K562 (cell line): ENCODE results near the gene TMEM127. TPM values are rescaled to one million over a fixed set of nuclear protein-coding genes. Genes with fewer than 3 reads are reported as not detected.
A peak's percentile ranks its signal among the peaks of the same experiment; 100 is the strongest.

Source experiments
- ETV5 ChIP-seq: sonication (generic); formaldehyde crosslinking; IDR thresholded peaks from 2 replicates; pipeline ENCODE4 v1.4.0; 2020; ENCODE audit warnings: low read depth, mild to moderate bottlenecking, missing genetic modification reagents
- GTF2E2 ChIP-seq: fragments of 200-800 bp; sonication (Bioruptor generic); IDR thresholded peaks from 2 replicates; pipeline ENCODE4 v1.6.1; 2016; ENCODE audit warnings: missing genetic modification characterization, missing compliant biosample characterization
- KDM2B ChIP-seq: fragments of 250-450 bp; sonication (Bioruptor Pico); IDR thresholded peaks from 2 replicates; pipeline ENCODE4 v1.8.0; 2021; ENCODE audit warnings: mild to moderate bottlenecking, moderate library complexity
- KDM5B ChIP-seq: fragments of 200-600 bp; sonication (generic); IDR thresholded peaks from 2 replicates; pipeline ENCODE4 v1.6.1; 2012; ENCODE audit warnings: low read depth, mild to moderate bottlenecking, moderate library complexity, low read length, control low read depth, inconsistent platforms; ENCODE audit not compliant: insufficient replicate concordance
- LCOR ChIP-seq: sonication (generic); formaldehyde crosslinking; IDR thresholded peaks from 2 replicates; pipeline ENCODE4 v1.8.0; 2022; ENCODE audit warnings: mild to moderate bottlenecking, missing genetic modification reagents
- MYNN ChIP-seq, 2 experiments: sonication (generic); formaldehyde crosslinking in 1 of 2; IDR thresholded peaks; 2 replicates each; pipeline versions ENCODE4 v1.5.0 to v1.6.1; 2016 to 2020; ENCODE audit warnings: antibody characterized with exemption in 1 of 2, missing genetic modification reagents in 1 of 2
- NCOA4 ChIP-seq: fragments of 450-650 bp; IDR thresholded peaks from 2 replicates; pipeline ENCODE4 v1.6.1; 2018; ENCODE audit warnings: mild to moderate bottlenecking; ENCODE audit not compliant: partially characterized antibody
- PCBP1 ChIP-seq: fragments of 200-400 bp; formaldehyde crosslinking; IDR thresholded peaks from 2 replicates; pipeline ENCODE4 v1.6.1; 2018; ENCODE audit warnings: mild to moderate bottlenecking, low read depth, low read length; ENCODE audit not compliant: poor library complexity, severe bottlenecking
- SETDB1 ChIP-seq: IDR thresholded peaks from one replicate; pipeline ENCODE4 v1.6.1; 2012; ENCODE audit warnings: low read length, control low read depth, inconsistent platforms
- TCF7 ChIP-seq: sonication (generic); IDR thresholded peaks from 2 replicates; pipeline ENCODE4 v1.6.1; 2016; ENCODE audit warnings: antibody characterized with exemption, borderline replicate concordance
- ZNF644 ChIP-seq: fragments of 200-800 bp; sonication (Bioruptor generic); IDR thresholded peaks from 2 replicates; pipeline ENCODE4 v1.6.1; 2016; ENCODE audit warnings: low read depth, missing genetic modification characterization, missing compliant biosample characterization
- polyA plus RNA-seq, 8 experiments: library from polyadenylated mRNA; depleted of rRNA in 4 of 8; stranded (reverse) in 5 of 8; unstranded in 3 of 8; fragments of >200 nt; fragmentation: Nextera tagmentation in 2 of 8; fragmentation: Illumina TruSeq in 1 of 8; extraction: Ambion mirVana in 2 of 8; extraction: Trizol in 1 of 8; gene quantifications; 2 replicates each; pipeline versions ENCODE4 v1.2.1 to v1.2.3, GENCODE V29; 2011 to 2014; ENCODE audit warnings: inconsistent platforms in 1 of 8, missing spikeins in 1 of 8
- total RNA-seq, 7 experiments: library from RNA; depleted of rRNA in 6 of 7; stranded (reverse); fragments of >200 nt in 6 of 7; fragmentation: Illumina TruSeq in 2 of 7; extraction: Trizol in 2 of 7; gene quantifications; 2 replicates each; pipeline versions ENCODE4 v1.2.1 to v1.2.3, GENCODE V29; 2011 to 2021; ENCODE audit warnings: low replicate concordance in 1 of 7
- TF ChIP-seq, protein P1 (sequence below), 3 experiments: fragments of 200-800 bp in 1 of 3; fragments of 250-450 bp in 1 of 3; fragments of 450-650 bp in 1 of 3; sonication (Bioruptor Pico) in 1 of 3; sonication (Bioruptor generic) in 1 of 3; formaldehyde crosslinking in 1 of 3; IDR thresholded peaks; 2 replicates each; pipeline versions ENCODE4 v1.6.1 to v1.8.0; 2016 to 2022; ENCODE audit warnings: mild to moderate bottlenecking in 2 of 3, missing genetic modification characterization in 2 of 3, missing compliant biosample characterization in 1 of 3, moderate library complexity in 1 of 3
- TF ChIP-seq, protein P2 (sequence below), 2 experiments: fragments of 250-450 bp in 1 of 2; fragments of 450-650 bp in 1 of 2; sonication (Bioruptor Pico) in 1 of 2; IDR thresholded peaks; 2 replicates each; pipeline versions ENCODE4 v1.6.1 to v1.8.0; 2016 to 2021; ENCODE audit warnings: mild to moderate bottlenecking in 2 of 2, moderate library complexity in 2 of 2, missing compliant biosample characterization in 1 of 2, missing genetic modification characterization in 1 of 2
- TF ChIP-seq, protein P3 (sequence below): sonication (generic); formaldehyde crosslinking; IDR thresholded peaks from 2 replicates; pipeline ENCODE4 v1.4.0; 2020; ENCODE audit warnings: mild to moderate bottlenecking, missing genetic modification reagents
- TF ChIP-seq, protein P4 (sequence below), 2 experiments: fragments of 450-650 bp; IDR thresholded peaks; 2 replicates each; pipeline ENCODE4 v1.6.1; 2016

The TMEM127 gene
- total and polyA plus RNA-seq, 9 of the 15 experiments (the other 6 are each of a cell fraction or from before 2014, with no cell fraction given): 1.7 to 20.0 (median 9.9) TPM

- TF ChIP-seq, protein P1, sequence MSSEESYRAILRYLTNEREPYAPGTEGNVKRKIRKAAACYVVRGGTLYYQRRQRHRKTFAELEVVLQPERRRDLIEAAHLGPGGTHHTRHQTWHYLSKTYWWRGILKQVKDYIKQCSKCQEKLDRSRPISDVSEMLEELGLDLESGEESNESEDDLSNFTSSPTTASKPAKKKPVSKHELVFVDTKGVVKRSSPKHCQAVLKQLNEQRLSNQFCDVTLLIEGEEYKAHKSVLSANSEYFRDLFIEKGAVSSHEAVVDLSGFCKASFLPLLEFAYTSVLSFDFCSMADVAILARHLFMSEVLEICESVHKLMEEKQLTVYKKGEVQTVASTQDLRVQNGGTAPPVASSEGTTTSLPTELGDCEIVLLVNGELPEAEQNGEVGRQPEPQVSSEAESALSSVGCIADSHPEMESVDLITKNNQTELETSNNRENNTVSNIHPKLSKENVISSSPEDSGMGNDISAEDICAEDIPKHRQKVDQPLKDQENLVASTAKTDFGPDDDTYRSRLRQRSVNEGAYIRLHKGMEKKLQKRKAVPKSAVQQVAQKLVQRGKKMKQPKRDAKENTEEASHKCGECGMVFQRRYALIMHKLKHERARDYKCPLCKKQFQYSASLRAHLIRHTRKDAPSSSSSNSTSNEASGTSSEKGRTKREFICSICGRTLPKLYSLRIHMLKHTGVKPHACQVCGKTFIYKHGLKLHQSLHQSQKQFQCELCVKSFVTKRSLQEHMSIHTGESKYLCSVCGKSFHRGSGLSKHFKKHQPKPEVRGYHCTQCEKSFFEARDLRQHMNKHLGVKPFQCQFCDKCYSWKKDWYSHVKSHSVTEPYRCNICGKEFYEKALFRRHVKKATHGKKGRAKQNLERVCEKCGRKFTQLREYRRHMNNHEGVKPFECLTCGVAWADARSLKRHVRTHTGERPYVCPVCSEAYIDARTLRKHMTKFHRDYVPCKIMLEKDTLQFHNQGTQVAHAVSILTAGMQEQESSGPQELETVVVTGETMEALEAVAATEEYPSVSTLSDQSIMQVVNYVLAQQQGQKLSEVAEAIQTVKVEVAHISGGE (CRISPR knock-in tag; IDR thresholded peaks at IDR 0.05): peak in 1 of 3 experiments; percentile 26; a peak in 1 of 6 replicates
- no peak; the same call in none of the 2 replicates for TF ChIP-seq LCOR (CRISPR knock-in tag)
- peak; percentile 24; the same call in 1 of the 2 replicates for TF ChIP-seq TCF7
- no peak for TF ChIP-seq NCOA4
- no peak for TF ChIP-seq KDM2B
- no peak for TF ChIP-seq SETDB1
- TF ChIP-seq MYNN (IDR thresholded peaks at IDR 0.05): no peak
- TF ChIP-seq MYNN (CRISPR knock-in tag; IDR thresholded peaks at IDR 0.05): no peak
- TF ChIP-seq KDM5B: peak; percentile 94
- TF ChIP-seq, protein P2, sequence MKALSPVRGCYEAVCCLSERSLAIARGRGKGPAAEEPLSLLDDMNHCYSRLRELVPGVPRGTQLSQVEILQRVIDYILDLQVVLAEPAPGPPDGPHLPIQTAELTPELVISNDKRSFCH (CRISPR knock-in tag; IDR thresholded peaks at IDR 0.05): no peak
- TF ChIP-seq, protein P2 (tag; IDR thresholded peaks at IDR 0.05): peak; percentile 77
- TF ChIP-seq, protein P3, sequence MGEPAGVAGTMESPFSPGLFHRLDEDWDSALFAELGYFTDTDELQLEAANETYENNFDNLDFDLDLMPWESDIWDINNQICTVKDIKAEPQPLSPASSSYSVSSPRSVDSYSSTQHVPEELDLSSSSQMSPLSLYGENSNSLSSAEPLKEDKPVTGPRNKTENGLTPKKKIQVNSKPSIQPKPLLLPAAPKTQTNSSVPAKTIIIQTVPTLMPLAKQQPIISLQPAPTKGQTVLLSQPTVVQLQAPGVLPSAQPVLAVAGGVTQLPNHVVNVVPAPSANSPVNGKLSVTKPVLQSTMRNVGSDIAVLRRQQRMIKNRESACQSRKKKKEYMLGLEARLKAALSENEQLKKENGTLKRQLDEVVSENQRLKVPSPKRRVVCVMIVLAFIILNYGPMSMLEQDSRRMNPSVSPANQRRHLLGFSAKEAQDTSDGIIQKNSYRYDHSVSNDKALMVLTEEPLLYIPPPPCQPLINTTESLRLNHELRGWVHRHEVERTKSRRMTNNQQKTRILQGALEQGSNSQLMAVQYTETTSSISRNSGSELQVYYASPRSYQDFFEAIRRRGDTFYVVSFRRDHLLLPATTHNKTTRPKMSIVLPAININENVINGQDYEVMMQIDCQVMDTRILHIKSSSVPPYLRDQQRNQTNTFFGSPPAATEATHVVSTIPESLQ: no peak
- TF ChIP-seq GTF2E2 (tag): peak; percentile 82
- peak; percentile 36; the same call in 1 of the 2 replicates for TF ChIP-seq ETV5 (CRISPR knock-in tag)
- TF ChIP-seq, protein P4, sequence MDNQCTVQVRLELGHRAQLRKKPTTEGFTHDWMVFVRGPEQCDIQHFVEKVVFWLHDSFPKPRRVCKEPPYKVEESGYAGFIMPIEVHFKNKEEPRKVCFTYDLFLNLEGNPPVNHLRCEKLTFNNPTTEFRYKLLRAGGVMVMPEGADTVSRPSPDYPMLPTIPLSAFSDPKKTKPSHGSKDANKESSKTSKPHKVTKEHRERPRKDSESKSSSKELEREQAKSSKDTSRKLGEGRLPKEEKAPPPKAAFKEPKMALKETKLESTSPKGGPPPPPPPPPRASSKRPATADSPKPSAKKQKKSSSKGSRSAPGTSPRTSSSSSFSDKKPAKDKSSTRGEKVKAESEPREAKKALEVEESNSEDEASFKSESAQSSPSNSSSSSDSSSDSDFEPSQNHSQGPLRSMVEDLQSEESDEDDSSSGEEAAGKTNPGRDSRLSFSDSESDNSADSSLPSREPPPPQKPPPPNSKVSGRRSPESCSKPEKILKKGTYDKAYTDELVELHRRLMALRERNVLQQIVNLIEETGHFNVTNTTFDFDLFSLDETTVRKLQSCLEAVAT (IDR thresholded peaks at IDR 0.05): peak; percentile 15 to 53; a peak in 1 of 4 replicates
- TF ChIP-seq PCBP1: peak; percentile 75
- TF ChIP-seq ZNF644 (tag): peak; percentile 3; the same call in 1 of the 2 replicates
Measured at GRCh38 chr2:96208143-96209010, 57.4 kb downstream of the TMEM127 start, which contains the start of gene STARD7 (continued).
